Upper lobe of left lung (tissue), 4 donors: Measurements from ENCODE around the gene PDZD2.
"Not testable (repeated sequence)": the region's sequence is repeated elsewhere in the genome, so short reads cannot be mapped to it uniquely, and the experiment has no call there.

Experiments
- EP300 ChIP-seq, 4 donors: sonication (generic); formaldehyde crosslinking; IDR thresholded peaks; one replicate each; pipeline ENCODE4 v1.5.1; 2017; ENCODE audit warnings: antibody characterized with exemption in 4 of 4, control low read depth in 2 of 4
- POLR2A ChIP-seq, 4 donors: fragments of 450-650 bp; IDR thresholded peaks; one replicate each; pipeline ENCODE4 v1.5.1; 2016 to 2017; ENCODE audit warnings: antibody characterized with exemption in 4 of 4, mild to moderate bottlenecking in 2 of 4
- POLR2AphosphoS5 ChIP-seq, 2 donors: sonication (generic); formaldehyde crosslinking; IDR thresholded peaks; one replicate each; pipeline ENCODE4 v1.5.1; 2017; ENCODE audit warnings: antibody characterized with exemption in 2 of 2
- TF ChIP-seq, protein P1 (sequence below), 6 experiments: fragments of 450-650 bp in 4 of 6; fragments of 200-600 bp in 2 of 6; sonication (generic) in 2 of 6; IDR thresholded peaks; one replicate each; pipeline ENCODE4 v1.5.1; 2016 to 2019; ENCODE audit warnings: antibody characterized with exemption in 6 of 6

DNA sequence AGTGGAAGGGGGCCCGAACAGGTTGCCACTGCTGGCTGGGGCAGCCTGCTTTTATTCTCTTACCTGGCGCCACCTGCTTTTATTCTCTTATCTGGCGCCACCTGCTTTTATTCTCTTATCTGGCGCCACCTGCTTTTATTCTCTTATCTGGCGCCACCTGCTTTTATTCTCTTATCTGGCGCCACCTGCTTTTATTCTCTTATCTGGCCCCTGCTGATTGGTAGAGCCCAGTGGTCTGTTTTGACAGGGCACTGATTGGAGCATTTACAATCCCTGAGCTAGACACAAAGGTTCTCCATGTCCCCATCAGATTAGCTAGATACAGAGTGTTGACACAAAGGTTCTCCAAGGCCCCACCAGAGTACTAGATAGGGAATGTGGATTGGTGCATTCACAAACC lies 52.5 kb downstream of the PDZD2 start:
- TF ChIP-seq POLR2A, POLR2AphosphoS5, EP300 (IDR thresholded peaks at IDR 0.05): not testable (repeated sequence)
- TF ChIP-seq, protein P1, sequence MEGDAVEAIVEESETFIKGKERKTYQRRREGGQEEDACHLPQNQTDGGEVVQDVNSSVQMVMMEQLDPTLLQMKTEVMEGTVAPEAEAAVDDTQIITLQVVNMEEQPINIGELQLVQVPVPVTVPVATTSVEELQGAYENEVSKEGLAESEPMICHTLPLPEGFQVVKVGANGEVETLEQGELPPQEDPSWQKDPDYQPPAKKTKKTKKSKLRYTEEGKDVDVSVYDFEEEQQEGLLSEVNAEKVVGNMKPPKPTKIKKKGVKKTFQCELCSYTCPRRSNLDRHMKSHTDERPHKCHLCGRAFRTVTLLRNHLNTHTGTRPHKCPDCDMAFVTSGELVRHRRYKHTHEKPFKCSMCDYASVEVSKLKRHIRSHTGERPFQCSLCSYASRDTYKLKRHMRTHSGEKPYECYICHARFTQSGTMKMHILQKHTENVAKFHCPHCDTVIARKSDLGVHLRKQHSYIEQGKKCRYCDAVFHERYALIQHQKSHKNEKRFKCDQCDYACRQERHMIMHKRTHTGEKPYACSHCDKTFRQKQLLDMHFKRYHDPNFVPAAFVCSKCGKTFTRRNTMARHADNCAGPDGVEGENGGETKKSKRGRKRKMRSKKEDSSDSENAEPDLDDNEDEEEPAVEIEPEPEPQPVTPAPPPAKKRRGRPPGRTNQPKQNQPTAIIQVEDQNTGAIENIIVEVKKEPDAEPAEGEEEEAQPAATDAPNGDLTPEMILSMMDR (IDR thresholded peaks at IDR 0.05), result not testable (repeated sequence)
